Lung microvascular endothelial cell (primary cell): ENCODE measurements around the gene FBLN7. TPM values are rescaled to one million over a fixed set of nuclear protein-coding genes. Genes with fewer than 3 reads are reported as not detected.
"Not testable (repeated sequence)": the region's sequence is repeated elsewhere in the genome, so short reads cannot be mapped to it uniquely, and the experiment has no call there.

Experiments
- DNase-seq, 2 donors: peaks; one replicate each; pipeline versions ENCODE4 v3.0.0 to v3.0.0-alpha.2; 2010; ENCODE audit warnings: low read depth in 2 of 2
- total RNA-seq: library from RNA; depleted of rRNA; stranded (reverse); fragments of >200 nt; gene quantifications from 2 replicates; pipeline ENCODE4 v1.2.1, GENCODE V29; 2014

The FBLN7 gene
- total RNA-seq = 0.87 and 2.2 TPM in 2 replicates

- DNase-seq = peak; percentile 20 to 36
These were observed at the start of gene FBLN7 for GRCh38 chr2:112138159-112139032. TSS of gene FBLN7 (plus strand) at chr2:112138385. CDS start at chr2:112138656, 271 bp downstream.

- peak in 1 of 2 donors; percentile 20 for DNase-seq
These were observed 48.8 kb upstream of the FBLN7 start for GRCh38 chr2:112089375-112089774.

GRCh38 chr2:112092286-112093041 is 45.7 kb upstream of the FBLN7 start:
- DNase-seq = peak; percentile 67 to 81

- no peak for DNase-seq
These were observed 45.0 kb upstream of the FBLN7 start for GRCh38 chr2:112093216-112093615.

GRCh38 chr2:112095681-112096080 is 42.5 kb upstream of the FBLN7 start:
- DNase-seq = no peak

- DNase-seq = no peak
These were observed 42.1 kb upstream of the FBLN7 start for GRCh38 chr2:112096098-112096497.

- DNase-seq = no peak
These were observed 29.9 kb upstream of the FBLN7 start for GRCh38 chr2:112108178-112108832.

- no peak for DNase-seq
These were observed 28.9 kb upstream of the FBLN7 start for GRCh38 chr2:112109278-112109677.

- DNase-seq = no peak
These were observed 27.2 kb upstream of the FBLN7 start for GRCh38 chr2:112110966-112111365.

- DNase-seq = not testable (repeated sequence)
These were observed 24.8 kb upstream of the FBLN7 start for GRCh38 chr2:112113354-112113753.

- no peak for DNase-seq
These were observed 20.0 kb upstream of the FBLN7 start for GRCh38 chr2:112118148-112118547.

GRCh38 chr2:112121682-112122254 is 16.4 kb upstream of the FBLN7 start:
- peak; percentile 69 to 80 for DNase-seq

GRCh38 chr2:112129060-112129459 is 9.1 kb upstream of the FBLN7 start:
- no peak for DNase-seq

- no peak for DNase-seq
These were observed 4.8 kb upstream of the FBLN7 start for GRCh38 chr2:112133344-112133743.

GRCh38 chr2:112134120-112134519 is 4.1 kb upstream of the FBLN7 start:
- DNase-seq = no peak

- no peak for DNase-seq
These were observed 2.1 kb upstream of the FBLN7 start for GRCh38 chr2:112136096-112136495.

GRCh38 chr2:112137516-112138158 is 548 bp upstream of the FBLN7 start:
- peak; percentile 29 to 58 for DNase-seq

- DNase-seq = not testable (repeated sequence)
These were observed 939 bp downstream of the FBLN7 start for GRCh38 chr2:112139033-112139614.

- DNase-seq = not testable (repeated sequence)
These were observed 1.5 kb downstream of the FBLN7 start for GRCh38 chr2:112139661-112140204.

GRCh38 chr2:112140205-112140802 is 2.1 kb downstream of the FBLN7 start:
- DNase-seq = no peak
